HepG2 (cell line): ENCODE measurements around the gene HSD17B2. TPM values are rescaled to one million over a fixed set of nuclear protein-coding genes. Genes with fewer than 3 reads are reported as not detected.

Source experiments
- BRF2 ChIP-seq: sonication (generic); formaldehyde crosslinking; IDR thresholded peaks from 2 replicates; pipeline ENCODE4 v1.8.1; 2022; ENCODE audit warnings: mild to moderate bottlenecking, missing genetic modification reagents
- EED ChIP-seq: sonication (generic); formaldehyde crosslinking; IDR thresholded peaks from 2 replicates; pipeline ENCODE4 v1.5.0; 2020; ENCODE audit warnings: mild to moderate bottlenecking, missing genetic modification reagents
- HOXA9 ChIP-seq: sonication (generic); formaldehyde crosslinking; IDR thresholded peaks from 2 replicates; pipeline ENCODE4 v1.8.1; 2022; ENCODE audit warnings: missing genetic modification reagents, mild to moderate bottlenecking, moderate library complexity, borderline replicate concordance
- KDM5A ChIP-seq: fragments of 200-600 bp; sonication (generic); IDR thresholded peaks from 2 replicates; pipeline ENCODE4 v1.7.0; 2018; ENCODE audit warnings: antibody characterized with exemption, mild to moderate bottlenecking, low read length, borderline replicate concordance
- KLF16 ChIP-seq, 2 experiments: sonication (generic) in 1 of 2; formaldehyde crosslinking in 1 of 2; IDR thresholded peaks; 2 replicates each; pipeline versions ENCODE4 v1.6.1 to v1.8.0; 2016 to 2023; ENCODE audit warnings: missing genetic modification reagents in 2 of 2, missing compliant biosample characterization in 1 of 2
- NFKBIZ ChIP-seq: IDR thresholded peaks from 2 replicates; pipeline ENCODE4 v1.6.1; 2018; ENCODE audit warnings: missing genetic modification reagents, missing compliant biosample characterization
- NFYB ChIP-seq: sonication (generic); formaldehyde crosslinking; IDR thresholded peaks from 2 replicates; pipeline ENCODE4 v1.4.0; 2020; ENCODE audit warnings: missing genetic modification reagents
- NR2C2 ChIP-seq: sonication (generic); formaldehyde crosslinking; IDR thresholded peaks from 2 replicates; pipeline ENCODE4 v1.4.0; 2020; ENCODE audit warnings: missing genetic modification reagents, mild to moderate bottlenecking, moderate library complexity, borderline replicate concordance
- RBFOX2 ChIP-seq: fragments of 200-400 bp; formaldehyde crosslinking; IDR thresholded peaks from 2 replicates; pipeline ENCODE4 v1.6.1; 2017; ENCODE audit warnings: low read depth, mild to moderate bottlenecking, low read length
- SNAPC5 ChIP-seq: sonication (generic); formaldehyde crosslinking; IDR thresholded peaks from 2 replicates; pipeline ENCODE4 v1.8.1; 2023; ENCODE audit warnings: mild to moderate bottlenecking, missing genetic modification reagents, borderline replicate concordance
- SPEN ChIP-seq: sonication (generic); formaldehyde crosslinking; IDR thresholded peaks from 2 replicates; pipeline ENCODE4 v1.5.1; 2020; ENCODE audit warnings: low read depth, mild to moderate bottlenecking, missing genetic modification reagents
- TEAD2 ChIP-seq: sonication (generic); formaldehyde crosslinking; IDR thresholded peaks from 2 replicates; pipeline ENCODE4 v1.9.0; 2021; ENCODE audit warnings: missing genetic modification reagents
- TIGD3 ChIP-seq: sonication (generic); formaldehyde crosslinking; IDR thresholded peaks from 2 replicates; pipeline ENCODE4 v1.5.1; 2020; ENCODE audit warnings: mild to moderate bottlenecking, missing genetic modification reagents, borderline replicate concordance
- ZMYM4 ChIP-seq: sonication (generic); formaldehyde crosslinking; IDR thresholded peaks from 2 replicates; pipeline ENCODE4 v1.8.1; 2023; ENCODE audit warnings: mild to moderate bottlenecking, missing genetic modification reagents
- ZNF138 ChIP-seq: sonication (generic); formaldehyde crosslinking; IDR thresholded peaks from 2 replicates; pipeline ENCODE4 v1.5.0; 2020; ENCODE audit warnings: mild to moderate bottlenecking, low read depth, missing genetic modification reagents
- ZNF44 ChIP-seq: sonication (generic); formaldehyde crosslinking; IDR thresholded peaks from 2 replicates; pipeline ENCODE4 v1.5.1; 2020; ENCODE audit warnings: mild to moderate bottlenecking, missing genetic modification reagents
- ZNF546 ChIP-seq: sonication (generic); formaldehyde crosslinking; conservative IDR thresholded peaks from 2 replicates; pipeline ENCODE4 v1.8.1; 2023; ENCODE audit warnings: mild to moderate bottlenecking, missing genetic modification reagents
- ZNF670 ChIP-seq: sonication (generic); formaldehyde crosslinking; IDR thresholded peaks from 2 replicates; pipeline ENCODE4 v1.8.0; 2022; ENCODE audit warnings: mild to moderate bottlenecking, missing genetic modification reagents, borderline replicate concordance
- ZNF678 ChIP-seq: sonication (generic); formaldehyde crosslinking; IDR thresholded peaks from 2 replicates; pipeline ENCODE4 v1.4.0; 2020; ENCODE audit warnings: mild to moderate bottlenecking, missing genetic modification reagents
- ZNF746 ChIP-seq: sonication (generic); formaldehyde crosslinking; IDR thresholded peaks from 2 replicates; pipeline ENCODE4 v1.8.0; 2022; ENCODE audit warnings: mild to moderate bottlenecking, missing genetic modification reagents
- ZSCAN30 ChIP-seq: sonication (generic); formaldehyde crosslinking; IDR thresholded peaks from 2 replicates; pipeline ENCODE4 v1.5.0; 2020; ENCODE audit warnings: mild to moderate bottlenecking, missing genetic modification reagents
- ZSCAN31 ChIP-seq: sonication (generic); formaldehyde crosslinking; IDR thresholded peaks from 2 replicates; pipeline ENCODE4 v1.5.0; 2020; ENCODE audit warnings: low read depth, mild to moderate bottlenecking, missing genetic modification reagents
- polyA plus RNA-seq, 8 experiments: library from polyadenylated mRNA; depleted of rRNA in 3 of 8; stranded (reverse) in 7 of 8; unstranded in 1 of 8; fragments of >200 nt; fragmentation: Illumina TruSeq in 4 of 8; extraction: Trizol in 4 of 8; gene quantifications; 2 replicates each; pipeline versions ENCODE4 v1.2.1 to v1.2.3, GENCODE V29; 2011 to 2016; ENCODE audit warnings: low read depth in 4 of 8, missing spikeins in 1 of 8, mixed read lengths in 1 of 8; ENCODE audit not compliant: insufficient read depth in 1 of 8
- total RNA-seq, 5 experiments: library from RNA; depleted of rRNA; stranded (reverse); fragments of >200 nt; fragmentation: Illumina TruSeq; extraction: Trizol; gene quantifications; 2 replicates each; pipeline ENCODE4 v1.2.3, GENCODE V29; 2016; ENCODE audit warnings: low read depth in 1 of 5
- TF ChIP-seq, protein P1 (sequence below): sonication (generic); formaldehyde crosslinking; IDR thresholded peaks from 2 replicates; pipeline ENCODE4 v1.4.0; 2020; ENCODE audit warnings: missing genetic modification reagents
- TF ChIP-seq, protein P2 (sequence below): sonication (generic); formaldehyde crosslinking; IDR thresholded peaks from 2 replicates; pipeline ENCODE4; 2020; ENCODE audit warnings: missing genetic modification reagents, mild to moderate bottlenecking, borderline replicate concordance

Gene HSD17B2
- total and polyA plus RNA-seq, 2 of the 13 experiments (the other 11 are each of a cell fraction or from before 2014, with no cell fraction given): 26.3 to 69.3 TPM

DNA sequence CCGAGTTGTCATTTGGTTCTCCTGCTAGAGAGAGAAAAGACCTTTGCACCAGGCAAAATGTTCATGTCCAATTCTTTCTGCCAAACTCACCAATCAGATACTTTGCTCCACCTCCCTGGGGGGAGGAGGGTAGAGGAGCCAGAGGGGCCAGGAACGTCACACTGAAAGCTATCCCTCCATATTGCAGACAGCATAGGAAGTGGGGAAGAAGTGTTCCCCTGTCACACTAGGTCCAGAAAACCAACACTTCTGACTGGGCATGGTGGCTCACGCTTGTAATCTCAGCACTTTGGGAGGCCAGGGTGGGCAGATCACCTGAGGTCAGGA, 9.5 kb downstream of the HSD17B2 start (continued):
- TF ChIP-seq NFYB (peak; percentile 58), KDM5A (no peak), NFKBIZ (CRISPR knock-in tag) (no peak), ZNF44 (no peak), RBFOX2 (no peak), TIGD3 (CRISPR knock-in tag) (no peak), ZNF746 (CRISPR knock-in tag) (no peak), KLF16 (CRISPR knock-in tag; IDR thresholded peaks at IDR 0.05) (no peak), SNAPC5 (no peak), ZNF138 (CRISPR knock-in tag) (no peak), BRF2 (CRISPR knock-in tag) (no peak), NR2C2 (CRISPR knock-in tag) (no peak), ZNF678 (CRISPR knock-in tag) (no peak), ZSCAN31 (CRISPR knock-in tag) (no peak), ZNF546 (CRISPR knock-in tag) (no peak), ZMYM4 (CRISPR knock-in tag) (peak; percentile 93), TEAD2 (CRISPR knock-in tag) (no peak), EED (CRISPR knock-in tag) (no peak), SPEN (CRISPR knock-in tag) (no peak), ZSCAN30 (CRISPR knock-in tag) (no peak), ZNF670 (CRISPR knock-in tag) (no peak), HOXA9 (CRISPR knock-in tag) (no peak)
- TF ChIP-seq, protein P1, sequence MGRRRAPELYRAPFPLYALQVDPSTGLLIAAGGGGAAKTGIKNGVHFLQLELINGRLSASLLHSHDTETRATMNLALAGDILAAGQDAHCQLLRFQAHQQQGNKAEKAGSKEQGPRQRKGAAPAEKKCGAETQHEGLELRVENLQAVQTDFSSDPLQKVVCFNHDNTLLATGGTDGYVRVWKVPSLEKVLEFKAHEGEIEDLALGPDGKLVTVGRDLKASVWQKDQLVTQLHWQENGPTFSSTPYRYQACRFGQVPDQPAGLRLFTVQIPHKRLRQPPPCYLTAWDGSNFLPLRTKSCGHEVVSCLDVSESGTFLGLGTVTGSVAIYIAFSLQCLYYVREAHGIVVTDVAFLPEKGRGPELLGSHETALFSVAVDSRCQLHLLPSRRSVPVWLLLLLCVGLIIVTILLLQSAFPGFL (CRISPR knock-in tag): no peak
- TF ChIP-seq, protein P2, sequence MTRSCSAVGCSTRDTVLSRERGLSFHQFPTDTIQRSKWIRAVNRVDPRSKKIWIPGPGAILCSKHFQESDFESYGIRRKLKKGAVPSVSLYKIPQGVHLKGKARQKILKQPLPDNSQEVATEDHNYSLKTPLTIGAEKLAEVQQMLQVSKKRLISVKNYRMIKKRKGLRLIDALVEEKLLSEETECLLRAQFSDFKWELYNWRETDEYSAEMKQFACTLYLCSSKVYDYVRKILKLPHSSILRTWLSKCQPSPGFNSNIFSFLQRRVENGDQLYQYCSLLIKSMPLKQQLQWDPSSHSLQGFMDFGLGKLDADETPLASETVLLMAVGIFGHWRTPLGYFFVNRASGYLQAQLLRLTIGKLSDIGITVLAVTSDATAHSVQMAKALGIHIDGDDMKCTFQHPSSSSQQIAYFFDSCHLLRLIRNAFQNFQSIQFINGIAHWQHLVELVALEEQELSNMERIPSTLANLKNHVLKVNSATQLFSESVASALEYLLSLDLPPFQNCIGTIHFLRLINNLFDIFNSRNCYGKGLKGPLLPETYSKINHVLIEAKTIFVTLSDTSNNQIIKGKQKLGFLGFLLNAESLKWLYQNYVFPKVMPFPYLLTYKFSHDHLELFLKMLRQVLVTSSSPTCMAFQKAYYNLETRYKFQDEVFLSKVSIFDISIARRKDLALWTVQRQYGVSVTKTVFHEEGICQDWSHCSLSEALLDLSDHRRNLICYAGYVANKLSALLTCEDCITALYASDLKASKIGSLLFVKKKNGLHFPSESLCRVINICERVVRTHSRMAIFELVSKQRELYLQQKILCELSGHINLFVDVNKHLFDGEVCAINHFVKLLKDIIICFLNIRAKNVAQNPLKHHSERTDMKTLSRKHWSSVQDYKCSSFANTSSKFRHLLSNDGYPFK (CRISPR knock-in tag): no peak
